HFFc6 (cell line): ENCODE results near the gene ATP13A3. TPM values are rescaled to one million over a fixed set of nuclear protein-coding genes. Genes with fewer than 3 reads are reported as not detected.

ENCODE experiments used
- DNase-seq: peaks from one replicate; pipeline ENCODE4 v3.0.0-alpha.2; 2018
- H3K27ac Mint-ChIP-seq: 2 replicates; pipeline ENCODE4 v1.8.0; 2020; ENCODE audit warnings: mild to moderate bottlenecking, mixed read lengths
- H3K27me3 Mint-ChIP-seq: 2 replicates; pipeline ENCODE4 v1.8.0; 2021; ENCODE audit warnings: mild to moderate bottlenecking, moderate library complexity, mixed read lengths; ENCODE audit not compliant: insufficient read depth
- H3K36me3 Mint-ChIP-seq: 2 replicates; pipeline ENCODE4 v1.8.0; 2021; ENCODE audit warnings: low read depth, mixed read lengths
- H3K4me1 Mint-ChIP-seq: 2 replicates; pipeline ENCODE4 v1.8.0; 2020; ENCODE audit warnings: low read depth, mixed read lengths
- H3K4me3 Mint-ChIP-seq: 2 replicates; pipeline ENCODE4 v1.8.0; 2020; ENCODE audit warnings: mild to moderate bottlenecking, moderate library complexity, mixed read lengths
- H3K9me3 Mint-ChIP-seq: 2 replicates; pipeline ENCODE4 v1.8.0; 2020; ENCODE audit warnings: mild to moderate bottlenecking, mixed read lengths
- total RNA-seq, 6 experiments: library from RNA; stranded (reverse); fragmentation: NEBNext Ultra II Directional; extraction: Animal tissue kit (Norgen Biotek cat#: 25700); gene quantifications; 2 replicates in 1 of 6; 3 replicates in 5 of 6; pipeline ENCODE4 v1.2.3, GENCODE V29; 2021
- TF ChIP-seq, protein P1 (sequence below): fragments of 200-600 bp; sonication (generic); IDR thresholded peaks from 2 replicates; pipeline ENCODE4 v1.5.0; 2021; ENCODE audit warnings: antibody characterized with exemption, mild to moderate bottlenecking

The ATP13A3 gene
- total RNA-seq, 6 experiments from 2014 or later, result 114 to 123 (median 117) TPM

DNA sequence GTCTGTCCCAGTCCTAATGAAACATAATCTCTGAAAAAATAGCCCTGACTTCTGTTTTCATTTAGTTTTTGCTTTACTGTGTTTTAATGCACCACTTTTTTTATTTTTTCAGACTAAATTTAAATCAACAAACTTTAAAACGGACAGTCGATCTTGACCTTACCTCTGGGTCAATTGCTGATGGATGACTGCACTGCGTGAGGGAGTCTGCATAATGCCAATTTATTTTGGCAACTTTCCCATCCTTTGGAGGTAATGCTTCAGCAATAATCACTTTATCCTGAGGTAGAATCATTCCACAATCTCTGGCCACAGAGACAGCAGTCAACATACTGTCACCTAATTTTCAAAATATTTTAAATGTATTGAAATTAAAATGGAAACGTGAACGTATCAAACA is 55.2 kb downstream of the ATP13A3 start:
- H3K9me3 Mint-ChIP-seq, result no peaks in the 10 kb centered on the region
- H3K27me3 Mint-ChIP-seq, result peaks cover 2% of the 10 kb centered on the region
- no peak overlapping the region for H3K27ac Mint-ChIP-seq
- TF ChIP-seq, protein P1, sequence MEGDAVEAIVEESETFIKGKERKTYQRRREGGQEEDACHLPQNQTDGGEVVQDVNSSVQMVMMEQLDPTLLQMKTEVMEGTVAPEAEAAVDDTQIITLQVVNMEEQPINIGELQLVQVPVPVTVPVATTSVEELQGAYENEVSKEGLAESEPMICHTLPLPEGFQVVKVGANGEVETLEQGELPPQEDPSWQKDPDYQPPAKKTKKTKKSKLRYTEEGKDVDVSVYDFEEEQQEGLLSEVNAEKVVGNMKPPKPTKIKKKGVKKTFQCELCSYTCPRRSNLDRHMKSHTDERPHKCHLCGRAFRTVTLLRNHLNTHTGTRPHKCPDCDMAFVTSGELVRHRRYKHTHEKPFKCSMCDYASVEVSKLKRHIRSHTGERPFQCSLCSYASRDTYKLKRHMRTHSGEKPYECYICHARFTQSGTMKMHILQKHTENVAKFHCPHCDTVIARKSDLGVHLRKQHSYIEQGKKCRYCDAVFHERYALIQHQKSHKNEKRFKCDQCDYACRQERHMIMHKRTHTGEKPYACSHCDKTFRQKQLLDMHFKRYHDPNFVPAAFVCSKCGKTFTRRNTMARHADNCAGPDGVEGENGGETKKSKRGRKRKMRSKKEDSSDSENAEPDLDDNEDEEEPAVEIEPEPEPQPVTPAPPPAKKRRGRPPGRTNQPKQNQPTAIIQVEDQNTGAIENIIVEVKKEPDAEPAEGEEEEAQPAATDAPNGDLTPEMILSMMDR, result no peak
- H3K36me3 Mint-ChIP-seq, result peaks cover 39% of the 10 kb centered on the region
- no peak for DNase-seq
- no peak overlapping the region for H3K4me3 Mint-ChIP-seq
- no peaks in the 10 kb centered on the region for H3K4me1 Mint-ChIP-seq

DNA sequence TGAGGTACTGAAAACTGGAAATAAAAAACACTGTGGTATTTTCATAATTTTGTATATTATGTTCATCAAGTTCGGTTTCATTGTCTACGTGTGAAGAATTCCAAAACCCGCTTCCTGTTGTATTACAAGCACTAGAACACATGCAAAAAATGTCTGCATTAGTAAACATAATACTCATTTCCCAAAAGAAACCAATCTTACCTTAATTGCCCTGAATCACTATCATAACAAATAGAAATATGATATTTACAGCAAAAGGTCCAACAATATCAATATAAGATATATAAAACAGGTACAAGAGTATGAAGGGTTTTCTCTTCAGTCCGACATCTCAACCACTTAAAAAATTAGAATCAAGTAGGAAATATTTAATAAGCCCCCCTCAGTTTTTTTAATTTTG is 61.4 kb downstream of the ATP13A3 start:
- no peak overlapping the region for H3K4me3 Mint-ChIP-seq
- no peaks in the 10 kb centered on the region for H3K9me3 Mint-ChIP-seq
- peaks cover 20% of the 10 kb centered on the region for H3K36me3 Mint-ChIP-seq
- TF ChIP-seq, protein P1, result no peak
- no peaks in the 10 kb centered on the region for H3K27me3 Mint-ChIP-seq
- H3K4me1 Mint-ChIP-seq, result peaks cover 29% of the 10 kb centered on the region
- no peak overlapping the region for H3K27ac Mint-ChIP-seq
- DNase-seq, result no peak

DNA sequence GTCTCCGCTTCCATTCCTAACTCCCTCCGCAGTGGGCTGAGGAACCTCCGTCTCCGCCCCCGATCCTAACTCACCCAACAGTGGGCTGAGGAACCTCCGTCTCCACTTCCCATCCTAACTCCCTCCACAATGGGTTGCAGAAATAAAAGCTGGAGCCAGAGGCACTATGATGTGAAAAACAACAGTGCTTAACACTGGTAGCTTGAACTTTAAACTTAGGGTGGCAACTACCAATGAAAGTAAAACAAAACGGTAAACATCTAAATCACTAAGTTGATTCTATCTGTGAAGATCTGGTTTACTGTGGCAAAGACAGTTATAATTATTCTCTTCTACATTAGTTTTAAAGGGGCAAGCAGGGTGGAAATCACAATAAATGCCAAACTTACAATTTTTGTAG is 61.8 kb downstream of the ATP13A3 start:
- peaks cover 20% of the 10 kb centered on the region for H3K36me3 Mint-ChIP-seq
- TF ChIP-seq, protein P1, result no peak
- no peaks in the 10 kb centered on the region for H3K9me3 Mint-ChIP-seq
- H3K4me1 Mint-ChIP-seq, result peaks cover 29% of the 10 kb centered on the region
- H3K27me3 Mint-ChIP-seq, result no peaks in the 10 kb centered on the region
- no peak for DNase-seq
- no peak overlapping the region for H3K27ac Mint-ChIP-seq
- no peak overlapping the region for H3K4me3 Mint-ChIP-seq

DNA sequence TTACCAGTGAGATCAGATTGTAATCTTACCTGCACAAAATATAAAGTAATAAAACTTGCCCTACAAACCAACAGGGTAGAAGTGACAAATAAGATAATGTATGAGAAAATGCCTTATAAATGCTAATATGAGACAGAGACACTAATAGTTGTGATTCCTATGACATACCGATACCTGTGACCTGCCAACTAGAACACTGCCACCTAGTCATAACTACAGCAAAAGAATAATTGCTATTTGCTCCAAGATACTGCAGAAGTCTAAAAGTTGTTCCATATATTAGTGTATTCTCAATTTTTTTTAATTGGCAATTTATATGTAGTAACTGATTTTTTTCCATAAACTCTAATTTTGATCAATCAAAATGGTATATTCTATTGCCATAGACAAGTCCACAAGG is 62.4 kb downstream of the ATP13A3 start:
- no peaks in the 10 kb centered on the region for H3K9me3 Mint-ChIP-seq
- DNase-seq, result no peak
- no peak overlapping the region for H3K27ac Mint-ChIP-seq
- H3K4me3 Mint-ChIP-seq, result no peak overlapping the region
- peaks cover 29% of the 10 kb centered on the region for H3K4me1 Mint-ChIP-seq
- TF ChIP-seq, protein P1, result peak; percentile 22; the same call in 1 of the 2 replicates
- peaks cover 17% of the 10 kb centered on the region for H3K36me3 Mint-ChIP-seq
- no peaks in the 10 kb centered on the region for H3K27me3 Mint-ChIP-seq

DNA sequence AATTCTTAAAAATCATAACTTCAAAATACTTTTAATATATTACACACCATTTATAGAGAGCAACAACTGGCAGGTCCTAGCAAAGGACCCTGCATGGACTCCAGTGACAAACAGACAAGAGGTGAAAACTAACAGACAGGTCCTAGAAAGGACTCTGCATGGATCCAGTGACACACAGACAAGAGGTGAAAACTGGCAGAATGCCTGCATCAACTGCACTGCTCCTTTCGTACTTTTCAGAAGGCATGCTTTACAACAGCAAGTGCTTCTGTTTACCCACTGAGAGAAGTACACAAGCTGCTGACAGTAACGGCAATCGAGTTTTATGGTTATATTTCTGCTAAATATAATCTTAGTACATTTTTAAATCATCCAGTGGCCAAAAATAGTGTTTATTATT is 63.5 kb downstream of the ATP13A3 start:
- Mint-ChIP-seq H3K27ac (no peak overlapping the region), H3K9me3 (no peaks in the 10 kb centered on the region), H3K27me3 (no peaks in the 10 kb centered on the region), H3K36me3 (peaks cover 19% of the 10 kb centered on the region), H3K4me3 (no peak overlapping the region), H3K4me1 (peaks cover 29% of the 10 kb centered on the region)
- DNase-seq, result no peak
- TF ChIP-seq, protein P1, result no peak

DNA sequence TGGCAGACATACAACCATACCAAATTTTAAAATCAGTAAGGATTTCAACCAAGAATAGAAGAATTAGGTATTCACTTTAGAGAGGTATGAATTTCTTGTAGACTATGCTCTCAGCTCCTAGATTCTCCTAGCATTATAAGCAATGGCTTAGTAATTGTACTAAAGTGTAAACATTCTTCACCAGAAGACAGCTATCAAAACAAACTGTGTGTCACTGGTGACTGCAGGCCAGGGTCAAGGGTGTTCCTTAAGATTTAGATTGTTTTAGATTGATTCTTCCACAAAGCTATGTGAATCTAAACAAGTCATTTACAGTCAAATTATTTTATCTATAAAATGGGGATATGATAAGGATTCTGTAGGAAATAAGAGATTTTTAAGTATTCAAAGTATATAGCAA is 64.6 kb downstream of the ATP13A3 start:
- H3K4me1 Mint-ChIP-seq, result peaks cover 29% of the 10 kb centered on the region
- H3K4me3 Mint-ChIP-seq, result no peak overlapping the region
- H3K27ac Mint-ChIP-seq, result peak overlapping the region; percentile 30
- H3K9me3 Mint-ChIP-seq, result no peaks in the 10 kb centered on the region
- TF ChIP-seq, protein P1, result no peak
- peak; percentile 50 for DNase-seq
- peaks cover 18% of the 10 kb centered on the region for H3K36me3 Mint-ChIP-seq
- no peaks in the 10 kb centered on the region for H3K27me3 Mint-ChIP-seq
